Mesenchymal stem cell (in vitro differentiated cells and primary cell): Measurements from ENCODE around the gene FNDC10.

Experiments
- DNase-seq: peaks from one replicate; pipeline ENCODE4 v3.0.0-alpha.2; 2013
- H2AFZ ChIP-seq: one replicate; pipeline ENCODE4 v1.6.1; 2013; ENCODE audit warnings: low read depth, mild to moderate bottlenecking, control low read depth, inconsistent platforms, low read length, moderate library complexity
- H2AK5ac ChIP-seq: 2 replicates; pipeline ENCODE4 v1.6.1; 2013; ENCODE audit warnings: low read length, moderate library complexity, mild to moderate bottlenecking, inconsistent platforms; ENCODE audit not compliant: severe bottlenecking
- H2BK120ac ChIP-seq: one replicate; pipeline ENCODE4 v1.6.1; 2013; ENCODE audit warnings: low read depth, mild to moderate bottlenecking, inconsistent platforms, low read length, moderate library complexity
- H2BK12ac ChIP-seq, 2 experiments: one replicate each; pipeline ENCODE4 v1.6.1; 2013; ENCODE audit warnings: inconsistent platforms in 2 of 2, low read length in 2 of 2, mild to moderate bottlenecking in 2 of 2, moderate library complexity in 2 of 2, control low read depth in 1 of 2
- H2BK15ac ChIP-seq: one replicate; pipeline ENCODE4 v1.6.1; 2013; ENCODE audit warnings: mild to moderate bottlenecking, low read depth, inconsistent platforms; ENCODE audit not compliant: poor library complexity, severe bottlenecking
- H2BK5ac ChIP-seq: 2 replicates; pipeline ENCODE4 v1.6.1; 2013; ENCODE audit warnings: low read depth, mild to moderate bottlenecking, low read length, control low read depth, inconsistent platforms; ENCODE audit not compliant: poor library complexity, severe bottlenecking
- H3K14ac ChIP-seq, 2 experiments: one replicate each; pipeline ENCODE4 v1.6.1; 2013; ENCODE audit warnings: inconsistent platforms in 2 of 2, low read length in 2 of 2, control low read depth in 1 of 2, mild to moderate bottlenecking in 1 of 2, moderate library complexity in 1 of 2
- H3K18ac ChIP-seq, 2 experiments: one replicate each; pipeline ENCODE4 v1.6.1; 2013; ENCODE audit warnings: inconsistent platforms in 2 of 2, low read length in 2 of 2, control low read depth in 1 of 2, low read depth in 1 of 2, mild to moderate bottlenecking in 1 of 2
- H3K23ac ChIP-seq, 2 experiments: one replicate each; pipeline ENCODE4 v1.6.1; 2013; ENCODE audit warnings: inconsistent platforms in 2 of 2, low read length in 2 of 2, mild to moderate bottlenecking in 2 of 2, moderate library complexity in 2 of 2, control low read depth in 1 of 2
- H3K27ac ChIP-seq: 2 replicates; pipeline ENCODE4 v1.5.1; 2013; ENCODE audit warnings: mild to moderate bottlenecking, moderate library complexity, low read length, control low read depth, inconsistent platforms; ENCODE audit not compliant: poor library complexity, severe bottlenecking
- H3K27me3 ChIP-seq, 2 experiments: 2 replicates each; pipeline versions ENCODE4 v1.6.1 to v1.7.0; 2013; ENCODE audit warnings: low read length in 2 of 2, mild to moderate bottlenecking in 2 of 2, moderate library complexity in 2 of 2, control low read depth in 1 of 2, inconsistent platforms in 1 of 2; ENCODE audit not compliant: control insufficient read depth in 1 of 2, insufficient read depth in 1 of 2
- H3K36me3 ChIP-seq, 2 experiments: 2 replicates each; pipeline versions ENCODE4 v1.6.1 to v1.7.0; 2013; ENCODE audit warnings: low read length in 2 of 2, control low read depth in 1 of 2, inconsistent platforms in 1 of 2, low read depth in 1 of 2, mild to moderate bottlenecking in 1 of 2; ENCODE audit not compliant: insufficient read depth in 2 of 2, control insufficient read depth in 1 of 2
- H3K4ac ChIP-seq, 2 experiments: one replicate each; pipeline ENCODE4 v1.6.1; 2013; ENCODE audit warnings: inconsistent platforms in 2 of 2, low read length in 2 of 2, mild to moderate bottlenecking in 2 of 2, moderate library complexity in 2 of 2, control low read depth in 1 of 2, low read depth in 1 of 2
- H3K4me1 ChIP-seq: 2 replicates; pipeline ENCODE4 v1.6.1; 2013; ENCODE audit warnings: low read depth, low read length, control low read depth; ENCODE audit not compliant: control insufficient read depth, insufficient read depth
- H3K4me2 ChIP-seq: 2 replicates; pipeline ENCODE4 v1.6.1; 2013; ENCODE audit warnings: low read length, mild to moderate bottlenecking, inconsistent platforms; ENCODE audit not compliant: poor library complexity, severe bottlenecking
- H3K4me3 ChIP-seq, 2 experiments: 2 replicates each; pipeline versions ENCODE4 v1.5.1 to v1.7.0; 2013; ENCODE audit warnings: low read length in 2 of 2, mild to moderate bottlenecking in 2 of 2, control low read depth in 1 of 2, low read depth in 1 of 2; ENCODE audit not compliant: insufficient read depth in 1 of 2
- H3K79me1 ChIP-seq: replicated peaks from 2 replicates; pipeline ENCODE4 v1.6.1; 2013; ENCODE audit warnings: mild to moderate bottlenecking, control low read depth, low read length, inconsistent platforms; ENCODE audit not compliant: poor library complexity, severe bottlenecking
- H3K9ac ChIP-seq: 2 replicates; pipeline ENCODE4 v1.7.0; 2013; ENCODE audit warnings: mild to moderate bottlenecking, low read length, moderate library complexity
- H3K9me3 ChIP-seq: 2 replicates; pipeline ENCODE4 v1.7.0; 2013; ENCODE audit warnings: mild to moderate bottlenecking, low read length; ENCODE audit not compliant: control insufficient read depth
- H4K8ac ChIP-seq: one replicate; pipeline ENCODE4 v1.6.1; 2013; ENCODE audit warnings: inconsistent platforms, mild to moderate bottlenecking, low read length, moderate library complexity
- H4K91ac ChIP-seq: one replicate; pipeline ENCODE4 v1.6.1; 2013; ENCODE audit warnings: mild to moderate bottlenecking, low read length, inconsistent platforms
- WGBS: methylation state at CpG from one replicate; pipeline ENCODE4 v1.1.7; 2013; ENCODE audit warnings: mixed read lengths; 5-methylcytosine and 5-hydroxymethylcytosine counted together

The FNDC10 gene

GRCh38 chr1:1627261-1627828 lies 27.4 kb upstream of the FNDC10 start:
- no peak overlapping the region for H3K4ac ChIP-seq
- peak overlapping the region in 1 of 2 experiments; percentile 41 for H3K4me3 ChIP-seq
- H3K23ac ChIP-seq: no peak overlapping the region
- H2AK5ac ChIP-seq: no peak overlapping the region
- no peak for DNase-seq
- no peak overlapping the region for H4K8ac ChIP-seq
- H3K9ac ChIP-seq: no peak overlapping the region
- no peak overlapping the region for H2AFZ ChIP-seq
- H3K4me2 ChIP-seq: no peak overlapping the region
- H4K91ac ChIP-seq: peak overlapping the region; percentile 36
- no peak overlapping the region for H2BK15ac ChIP-seq
- no peak overlapping the region for H3K18ac ChIP-seq
- peaks cover 6 to 78% of the 10 kb centered on the region in 2 experiments for H3K36me3 ChIP-seq
- no peak overlapping the region for H3K27ac ChIP-seq
- WGBS: 89% methylated on average over 29 of the region's 37 CpGs
- H3K27me3 ChIP-seq: peaks cover 3 to 8% of the 10 kb centered on the region in 2 experiments
- H2BK5ac ChIP-seq: no peak overlapping the region
- H3K4me1 ChIP-seq: peaks cover 28% of the 10 kb centered on the region
- H3K79me1 ChIP-seq: peaks cover 7% of the 10 kb centered on the region
- H2BK120ac ChIP-seq: no peak overlapping the region
- H2BK12ac ChIP-seq: no peak overlapping the region
- no peak overlapping the region for H3K14ac ChIP-seq
- no peaks in the 10 kb centered on the region for H3K9me3 ChIP-seq

GRCh38 chr1:1626207-1627141 lies 26.5 kb upstream of the FNDC10 start:
- peaks cover 0 to 5% of the 10 kb centered on the region in 2 experiments for H3K27me3 ChIP-seq
- H4K91ac ChIP-seq: no peak overlapping the region
- H4K8ac ChIP-seq: no peak overlapping the region
- H2AK5ac ChIP-seq: no peak overlapping the region
- no peaks in the 10 kb centered on the region for H3K9me3 ChIP-seq
- H3K4ac ChIP-seq: no peak overlapping the region
- H2BK5ac ChIP-seq: no peak overlapping the region
- no peak overlapping the region for H2BK12ac ChIP-seq
- H3K9ac ChIP-seq: no peak overlapping the region
- 95% methylated on average over 42 of the region's 48 CpGs for WGBS
- peaks cover 26% of the 10 kb centered on the region for H3K4me1 ChIP-seq
- H2BK15ac ChIP-seq: no peak overlapping the region
- peaks cover 6 to 83% of the 10 kb centered on the region in 2 experiments for H3K36me3 ChIP-seq
- H3K14ac ChIP-seq: no peak overlapping the region
- no peak overlapping the region for H3K18ac ChIP-seq
- no peak overlapping the region for H3K4me2 ChIP-seq
- no peak overlapping the region for H3K4me3 ChIP-seq
- DNase-seq: no peak
- H3K27ac ChIP-seq: no peak overlapping the region
- peaks cover 9% of the 10 kb centered on the region for H3K79me1 ChIP-seq
- H3K23ac ChIP-seq: no peak overlapping the region
- H2AFZ ChIP-seq: no peak overlapping the region
- no peak overlapping the region for H2BK120ac ChIP-seq

- DNase-seq: no peak
- 96% methylated on average over 8 of the region's 8 CpGs for WGBS
- Histone ChIP-seq H3K4ac (no peak overlapping the region), H2BK12ac (no peak overlapping the region), H3K36me3 (peaks cover 6 to 89% of the 10 kb centered on the region in 2 experiments), H3K4me3 (no peak overlapping the region), H2AK5ac (no peak overlapping the region), H2BK120ac (no peak overlapping the region), H3K4me1 (peaks cover 22% of the 10 kb centered on the region), H3K4me2 (no peak overlapping the region), H3K23ac (no peak overlapping the region), H4K91ac (no peak overlapping the region), H4K8ac (no peak overlapping the region), H3K27ac (no peak overlapping the region), H3K18ac (no peak overlapping the region), H2AFZ (no peak overlapping the region), H3K9me3 (no peaks in the 10 kb centered on the region), H3K27me3 (no peaks in the 10 kb centered on the region), H2BK5ac (no peak overlapping the region), H3K14ac (no peak overlapping the region), H3K79me1 (peaks cover 13% of the 10 kb centered on the region), H2BK15ac (no peak overlapping the region), H3K9ac (no peak overlapping the region)
Observed at GRCh38 chr1:1625824-1626206, 25.9 kb upstream of the FNDC10 start.

- no peak overlapping the region for H2BK12ac ChIP-seq
- no peak overlapping the region for H2BK15ac ChIP-seq
- H3K36me3 ChIP-seq: peaks cover 6 to 89% of the 10 kb centered on the region in 2 experiments
- no peak overlapping the region for H2BK120ac ChIP-seq
- peaks cover 24% of the 10 kb centered on the region for H3K4me1 ChIP-seq
- H3K14ac ChIP-seq: no peak overlapping the region
- 97% methylated on average over 28 of the region's 28 CpGs for WGBS
- no peak overlapping the region for H3K23ac ChIP-seq
- H2BK5ac ChIP-seq: no peak overlapping the region
- no peak overlapping the region for H3K4me3 ChIP-seq
- peaks cover 18% of the 10 kb centered on the region for H3K79me1 ChIP-seq
- no peak overlapping the region for H4K91ac ChIP-seq
- no peak for DNase-seq
- no peak overlapping the region for H3K18ac ChIP-seq
- no peak overlapping the region for H3K4me2 ChIP-seq
- H3K27ac ChIP-seq: no peak overlapping the region
- no peak overlapping the region for H4K8ac ChIP-seq
- no peak overlapping the region for H3K4ac ChIP-seq
- H3K9ac ChIP-seq: no peak overlapping the region
- H3K9me3 ChIP-seq: no peaks in the 10 kb centered on the region
- no peaks in the 10 kb centered on the region for H3K27me3 ChIP-seq
- H2AK5ac ChIP-seq: no peak overlapping the region
- no peak overlapping the region for H2AFZ ChIP-seq
Observed at GRCh38 chr1:1625404-1625775, 25.5 kb upstream of the FNDC10 start.
